GM12892 (cell line): ENCODE measurements around the gene FCER2.
A peak's percentile ranks its signal among the peaks of the same experiment; 100 is the strongest.

Experiments used
- DNase-seq: peaks from one replicate; pipeline ENCODE4 v3.0.0; 2011; ENCODE audit not compliant: insufficient read length
- FAIRE-seq: peaks from 2 replicates; lab custom pipeline; 2011; peaks lifted over from hg19 to GRCh38; lab: Jason Lieb, UNC
- POLR2A ChIP-seq: IDR thresholded peaks from 2 replicates; pipeline ENCODE4 v1.6.1; 2011; ENCODE audit warnings: low read depth, low read length, control low read depth
- POLR2AphosphoS5 ChIP-seq: IDR thresholded peaks from 2 replicates; pipeline ENCODE4 v1.6.1; 2011; ENCODE audit warnings: low read depth, low read length, control low read depth
- TAF1 ChIP-seq: IDR thresholded peaks from 2 replicates; pipeline ENCODE4 v1.6.1; 2011; ENCODE audit warnings: low read depth, mild to moderate bottlenecking, control low read depth, low read length, borderline replicate concordance

FCER2 gene

GRCh38 chr19:7706955-7707456, 5.1 kb upstream of the FCER2 start:
- FAIRE-seq (no peak), DNase-seq (no peak)
- TF ChIP-seq POLR2A (no peak), TAF1 (no peak), POLR2AphosphoS5 (no peak)

GRCh38 chr19:7706188-7706954, 4.4 kb upstream of the FCER2 start:
- TF ChIP-seq TAF1 (no peak), POLR2AphosphoS5 (no peak), POLR2A (no peak)
- FAIRE-seq, result no peak
- DNase-seq, result no peak

GRCh38 chr19:7705387-7706187, 3.7 kb upstream of the FCER2 start:
- FAIRE-seq, result peak; percentile 99
- DNase-seq, result peak; percentile 69
- TF ChIP-seq TAF1 (0 out of 2 replicates have a peak, but pooled peaks have one; percentile 37), POLR2AphosphoS5 (peak; percentile 63; the same call in 1 of the 2 replicates), POLR2A (peak; percentile 61; the same call in 1 of the 2 replicates)

- TF ChIP-seq POLR2AphosphoS5, result no peak
- TF ChIP-seq POLR2A, result no peak
- TF ChIP-seq TAF1, result no peak
- DNase-seq, result no peak
- peak; percentile 56 for FAIRE-seq
These were observed 2.5 kb upstream of the FCER2 start for GRCh38 chr19:7704280-7705060.

- DNase-seq (no peak), FAIRE-seq (no peak)
- no peak for TF ChIP-seq POLR2A
- TF ChIP-seq TAF1, result no peak
- no peak for TF ChIP-seq POLR2AphosphoS5
These were observed 1.4 kb upstream of the FCER2 start for GRCh38 chr19:7703332-7703731.

- DNase-seq (no peak), FAIRE-seq (no peak)
- TF ChIP-seq POLR2AphosphoS5 (no peak), TAF1 (no peak), POLR2A (no peak; the same call in 1 of the 2 replicates)
These were observed 780 bp downstream of the FCER2 start for GRCh38 chr19:7701049-7701653.

GRCh38 chr19:7699417-7700401, 2.2 kb downstream of the FCER2 start:
- FAIRE-seq, result peak; percentile 92
- TF ChIP-seq POLR2A (no peak), TAF1 (0 out of 2 replicates have a peak, but pooled peaks have one; percentile 33), POLR2AphosphoS5 (peak; percentile 60)
- no peak for DNase-seq

- no peak for TF ChIP-seq POLR2A
- no peak for TF ChIP-seq TAF1
- TF ChIP-seq POLR2AphosphoS5, result no peak
- FAIRE-seq, result peak; percentile 74
These were observed 2.9 kb downstream of the FCER2 start for GRCh38 chr19:7699003-7699402.

GRCh38 chr19:7698583-7698982, 3.3 kb downstream of the FCER2 start:
- TF ChIP-seq TAF1 (no peak), POLR2A (peak; percentile 24; the same call in 1 of the 2 replicates)
- no peak for DNase-seq
- FAIRE-seq, result peak; percentile 33

More at GRCh38 chr19:7699003-7699402, 2.9 kb downstream of the FCER2 start:
- DNase-seq, result no peak

GRCh38 chr19:7697721-7698287, 4.1 kb downstream of the FCER2 start:
- DNase-seq (no peak), FAIRE-seq (peak; percentile 85)
- TF ChIP-seq POLR2AphosphoS5, result no peak
- no peak for TF ChIP-seq POLR2A
- TF ChIP-seq TAF1, result no peak
